ENCODE measurements around the gene TTC33.

- TF ChIP-seq CTCF (conservative IDR thresholded peaks at IDR 0.05; ENCODE audit: low read length) (0 out of 2 replicates have a peak, but pooled peaks have one; percentile 26), EZH2phosphoT487 (IDR thresholded peaks at IDR 0.05; ENCODE audit: borderline replicate concordance) (no peak)
These were observed 86.0 kb downstream of the TTC33 start for GRCh38 chr5:40669606-40670390.
